EH (cell line): ENCODE data around the gene MAPK8.

ENCODE experiments used
- DNase-seq: peaks from one replicate; pipeline ENCODE4 v3.0.0-alpha.2; 2015; ENCODE audit warnings: low read depth

Gene MAPK8

DNA sequence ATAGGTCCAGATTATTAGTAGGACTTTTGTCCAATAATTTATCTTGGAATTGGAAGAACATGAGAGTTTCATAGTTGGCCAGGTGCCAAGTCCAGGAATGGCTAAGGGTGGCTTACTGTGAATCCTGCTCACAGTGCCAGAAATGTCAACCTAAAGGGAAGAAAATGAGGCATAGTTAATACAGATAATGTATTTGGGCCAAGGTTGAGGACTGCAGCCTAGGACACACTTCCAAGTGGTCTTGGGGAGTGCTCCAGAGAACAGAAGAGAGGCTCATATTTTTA lies 78.2 kb downstream of the MAPK8 start:
- peak; percentile 29 for DNase-seq

GRCh38 chr10:48389272-48389671 lies 82.8 kb downstream of the MAPK8 start:
- DNase-seq, result no peak

- DNase-seq, result no peak
Observed at GRCh38 chr10:48389846-48390557, 83.5 kb downstream of the MAPK8 start.

GRCh38 chr10:48390558-48390871 lies 84.0 kb downstream of the MAPK8 start:
- DNase-seq, result no peak

DNA sequence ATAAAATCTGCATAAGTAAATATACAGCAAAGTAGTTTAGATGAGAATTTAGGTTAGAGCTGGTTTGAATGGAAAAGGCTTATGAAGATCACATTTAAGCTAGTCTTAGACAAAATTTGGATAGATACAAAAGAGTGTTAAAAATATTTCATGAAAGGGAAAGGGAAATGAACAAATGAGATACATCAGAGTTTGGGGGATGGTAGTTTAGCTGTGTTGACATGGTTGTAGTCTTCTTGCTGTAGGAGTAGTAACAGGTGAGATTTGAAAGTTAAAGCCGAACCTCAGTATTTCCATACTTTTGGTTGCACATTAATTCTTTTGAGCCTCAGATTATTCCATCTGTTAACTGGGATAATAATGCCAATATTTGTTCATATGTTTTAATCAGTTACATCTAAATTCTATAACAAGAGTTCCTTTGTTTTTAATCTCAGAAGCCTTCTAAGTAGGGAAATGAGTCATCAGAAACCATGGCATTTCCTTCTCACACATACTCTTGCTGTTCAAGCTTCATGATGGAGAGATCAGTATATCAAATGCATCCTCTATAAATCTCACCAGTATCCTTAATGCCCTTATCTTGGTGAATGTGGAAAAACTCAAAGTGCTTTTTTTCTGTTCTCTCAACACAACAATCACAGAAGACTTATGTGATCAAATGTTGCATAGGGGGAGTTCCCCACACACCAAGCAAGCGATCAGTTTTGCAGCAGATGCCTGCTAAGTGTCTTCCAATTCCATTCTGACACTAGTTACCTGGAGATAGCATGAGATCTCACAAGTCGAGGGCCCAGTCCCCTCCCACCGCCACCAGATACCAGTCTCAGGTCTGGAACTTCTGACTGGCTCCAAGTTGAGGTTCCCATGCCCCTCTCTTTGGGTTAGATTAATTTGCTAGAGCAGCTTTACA lies 84.7 kb downstream of the MAPK8 start:
- DNase-seq, result peak; percentile 77

DNA sequence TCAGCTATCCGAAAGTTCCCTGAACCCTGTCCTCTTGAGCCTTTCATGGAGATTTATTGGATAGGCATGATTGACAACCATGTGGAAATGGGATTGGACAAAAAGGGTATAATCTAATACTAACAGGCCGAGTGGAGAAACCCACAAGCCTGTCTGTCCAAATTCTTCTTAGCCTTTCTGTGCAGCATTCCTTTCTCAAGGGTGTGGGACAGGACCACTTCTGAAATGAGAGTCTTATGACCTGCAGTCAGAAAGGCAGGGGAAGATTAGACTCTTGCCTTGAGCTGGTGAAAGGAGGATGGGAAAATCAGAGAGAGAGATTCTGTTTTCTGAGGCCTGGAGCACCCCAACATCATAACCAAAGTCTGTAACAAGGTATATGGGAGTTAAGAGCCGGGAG lies 85.5 kb downstream of the MAPK8 start:
- no peak for DNase-seq

GRCh38 chr10:48398261-48398660 lies 91.8 kb downstream of the MAPK8 start:
- DNase-seq, result no peak

DNA sequence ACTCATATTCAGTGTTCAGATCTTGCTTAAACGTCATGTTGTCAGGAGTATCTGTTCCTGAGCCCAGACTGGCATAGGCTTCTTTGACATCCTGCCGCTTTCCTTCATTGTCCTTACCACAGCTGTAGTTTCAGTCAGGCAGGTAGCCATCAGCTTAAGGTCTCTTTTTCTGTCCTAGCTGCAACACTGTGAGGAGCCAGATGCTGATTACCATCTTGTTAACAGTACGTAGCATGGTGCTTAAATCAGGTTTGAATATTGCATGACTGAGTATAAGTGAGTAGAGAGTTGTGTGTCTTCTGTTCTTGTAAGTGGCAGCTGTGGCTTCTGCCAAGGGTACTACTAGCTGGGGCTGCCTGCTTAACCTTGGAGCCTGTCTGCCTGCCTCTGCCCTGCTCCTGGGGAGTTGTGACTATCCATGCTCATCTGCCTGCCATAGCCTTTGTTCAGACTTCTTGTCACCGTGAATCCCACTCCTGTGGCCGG lies 92.6 kb downstream of the MAPK8 start:
- peak; percentile 33 for DNase-seq

- DNase-seq, result no peak
Observed at GRCh38 chr10:48399551-48399950, 93.1 kb downstream of the MAPK8 start.

- peak; percentile 92 for DNase-seq
Observed at GRCh38 chr10:48400129-48400849, 93.8 kb downstream of the MAPK8 start.

DNA sequence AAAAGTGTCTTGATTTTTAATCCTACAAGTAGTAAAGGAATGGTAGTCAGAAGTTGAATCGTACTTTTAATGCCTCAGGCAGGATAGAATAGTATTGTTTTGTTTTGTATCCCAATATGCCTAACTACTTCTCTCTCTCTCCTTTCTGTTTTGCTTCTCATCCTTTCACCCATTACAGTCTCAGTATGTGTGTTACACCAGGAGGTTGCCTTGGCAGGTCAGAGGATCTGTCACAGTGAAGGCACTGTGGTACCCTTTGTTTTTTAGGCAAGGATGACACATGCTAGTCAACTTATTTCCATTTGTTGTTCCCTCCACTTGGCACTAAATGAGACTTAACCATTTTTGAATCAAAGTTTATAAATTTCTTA lies 94.4 kb downstream of the MAPK8 start:
- DNase-seq, result peak; percentile 44

- no peak for DNase-seq
Observed at GRCh38 chr10:48404646-48405045, 98.2 kb downstream of the MAPK8 start.

DNA sequence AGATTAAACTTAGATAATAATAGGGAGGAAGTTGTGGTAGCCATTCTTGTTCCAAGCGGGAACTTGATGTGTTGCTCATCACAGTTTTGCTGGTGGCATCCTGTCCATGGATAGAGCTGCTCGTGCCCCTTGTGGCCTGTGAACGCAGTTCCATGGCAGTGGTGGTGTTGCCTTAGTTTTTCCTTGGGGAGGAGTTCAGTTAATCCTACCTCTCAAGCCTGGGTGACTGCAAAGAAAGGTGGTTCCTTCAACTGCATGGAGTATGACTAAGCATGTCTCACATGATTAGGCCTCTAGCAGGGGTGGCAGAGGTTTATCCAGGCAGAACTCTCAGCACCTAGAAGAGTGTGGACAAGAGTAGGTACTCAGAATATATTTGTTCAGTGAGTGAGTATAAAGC lies 99.7 kb downstream of the MAPK8 start:
- peak; percentile 41 for DNase-seq

DNA sequence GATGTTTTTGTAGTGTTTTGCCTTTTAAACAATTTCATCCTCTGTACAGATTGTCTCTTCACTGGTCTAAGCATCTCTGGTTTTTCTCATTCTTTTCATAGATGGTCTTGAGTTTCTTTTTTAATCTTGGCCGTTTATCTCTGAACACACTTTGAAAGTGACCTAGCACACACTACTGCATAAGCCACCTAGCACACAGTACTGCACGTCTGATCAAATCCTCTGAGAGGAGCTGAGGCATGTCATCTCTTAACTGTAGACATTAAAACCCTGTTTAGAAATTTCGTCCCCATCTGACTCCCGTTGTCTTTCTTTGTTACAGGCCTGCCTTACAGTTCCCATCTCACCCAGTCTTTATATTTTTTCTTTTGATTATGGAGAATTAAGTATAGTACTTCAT lies 100.2 kb downstream of the MAPK8 start:
- no peak for DNase-seq

- DNase-seq, result no peak
Observed at GRCh38 chr10:48410503-48410902, 104.0 kb downstream of the MAPK8 start.

DNA sequence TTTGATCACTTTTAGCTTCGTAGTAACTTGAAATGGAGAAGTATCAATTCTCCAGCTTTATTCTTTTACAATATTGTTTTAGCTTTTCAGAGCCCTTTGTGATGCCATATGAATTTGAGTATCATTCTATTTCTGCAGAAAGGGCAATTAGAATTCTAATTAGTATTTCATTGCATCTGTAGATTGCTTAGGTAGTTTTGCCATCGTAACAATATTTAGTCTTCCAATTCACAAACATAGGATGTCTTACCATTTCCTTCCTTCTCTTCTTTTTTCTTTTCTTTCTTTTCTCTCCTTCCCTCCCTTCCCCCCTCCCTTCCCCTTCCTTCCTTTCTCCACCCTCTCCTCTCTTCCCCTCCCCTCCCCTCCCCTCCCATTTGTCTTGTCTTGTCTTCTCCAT lies 105.0 kb downstream of the MAPK8 start:
- DNase-seq, result no peak

GRCh38 chr10:48412081-48412480 lies 105.6 kb downstream of the MAPK8 start:
- DNase-seq, result no peak

DNA sequence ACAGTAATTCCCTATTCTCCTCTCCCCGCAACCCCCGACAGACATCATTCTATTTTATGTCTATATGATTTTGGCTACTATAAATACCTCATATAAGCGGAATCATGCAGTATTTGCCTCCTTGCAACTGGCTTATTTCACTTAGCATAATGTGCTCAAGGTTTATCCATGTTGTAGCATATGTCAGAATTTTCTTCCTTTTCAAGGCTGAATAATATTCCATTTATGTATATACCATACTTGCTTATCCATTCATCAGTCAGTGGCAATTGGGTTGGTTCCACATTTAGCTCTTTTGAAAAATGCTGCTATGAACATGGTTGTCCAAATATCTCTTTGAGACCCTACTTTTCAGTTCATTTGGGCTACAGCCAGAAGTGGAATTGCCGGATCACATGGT lies 106.5 kb downstream of the MAPK8 start:
- no peak for DNase-seq

DNA sequence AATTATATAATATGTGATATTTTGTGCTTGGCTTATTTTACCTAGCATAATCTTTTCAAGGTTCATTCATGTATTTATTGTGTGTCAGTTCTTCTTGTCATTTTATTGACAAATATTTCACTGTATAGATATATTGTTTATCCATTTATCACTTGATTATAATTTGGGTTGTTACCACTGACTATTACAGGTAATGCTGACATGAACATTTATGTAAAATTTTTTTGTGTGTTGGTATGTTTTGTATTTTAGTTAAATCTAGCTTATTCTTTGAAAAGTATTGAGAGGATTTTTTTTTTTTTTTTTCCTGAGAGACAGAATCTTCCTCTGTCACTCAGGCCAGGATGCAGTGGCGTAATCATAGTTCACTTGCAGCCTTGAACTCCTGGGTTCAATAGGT lies 107.7 kb downstream of the MAPK8 start:
- no peak for DNase-seq

DNA sequence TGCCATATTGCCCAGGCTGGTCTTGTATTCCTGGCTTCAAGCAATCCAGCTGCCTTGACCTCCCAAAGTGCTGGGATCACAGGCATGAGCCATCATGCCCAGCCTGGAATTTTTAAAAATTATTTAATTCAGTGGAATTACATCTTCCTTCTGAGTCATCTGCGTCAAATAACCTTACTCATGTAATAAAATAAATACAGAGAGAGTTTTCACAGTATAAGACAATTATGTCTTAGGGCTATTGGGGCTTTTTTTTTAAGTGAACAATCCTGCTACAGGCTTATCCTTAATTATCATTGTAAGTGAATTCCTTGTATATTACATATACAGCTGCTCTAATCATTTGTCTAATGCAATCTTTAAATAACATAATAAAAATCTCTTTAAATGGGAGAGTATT lies 108.3 kb downstream of the MAPK8 start:
- DNase-seq, result peak; percentile 87

GRCh38 chr10:48416584-48417232 lies 110.2 kb downstream of the MAPK8 start:
- DNase-seq, result peak; percentile 44

GRCh38 chr10:48417374-48417773 lies 110.9 kb downstream of the MAPK8 start:
- no peak for DNase-seq
